HG03039 (cell line): Measurements from ENCODE around the gene CIAPIN1.

Experiments used
- ATAC-seq: cut with Tn5 transposase; IDR thresholded peaks from one replicate; pipeline ENCODE4 v1.9.1; 2021; ENCODE audit warnings: mild to moderate bottlenecking, moderate library complexity; ENCODE audit not compliant: unreplicated experiment

The CIAPIN1 gene

DNA sequence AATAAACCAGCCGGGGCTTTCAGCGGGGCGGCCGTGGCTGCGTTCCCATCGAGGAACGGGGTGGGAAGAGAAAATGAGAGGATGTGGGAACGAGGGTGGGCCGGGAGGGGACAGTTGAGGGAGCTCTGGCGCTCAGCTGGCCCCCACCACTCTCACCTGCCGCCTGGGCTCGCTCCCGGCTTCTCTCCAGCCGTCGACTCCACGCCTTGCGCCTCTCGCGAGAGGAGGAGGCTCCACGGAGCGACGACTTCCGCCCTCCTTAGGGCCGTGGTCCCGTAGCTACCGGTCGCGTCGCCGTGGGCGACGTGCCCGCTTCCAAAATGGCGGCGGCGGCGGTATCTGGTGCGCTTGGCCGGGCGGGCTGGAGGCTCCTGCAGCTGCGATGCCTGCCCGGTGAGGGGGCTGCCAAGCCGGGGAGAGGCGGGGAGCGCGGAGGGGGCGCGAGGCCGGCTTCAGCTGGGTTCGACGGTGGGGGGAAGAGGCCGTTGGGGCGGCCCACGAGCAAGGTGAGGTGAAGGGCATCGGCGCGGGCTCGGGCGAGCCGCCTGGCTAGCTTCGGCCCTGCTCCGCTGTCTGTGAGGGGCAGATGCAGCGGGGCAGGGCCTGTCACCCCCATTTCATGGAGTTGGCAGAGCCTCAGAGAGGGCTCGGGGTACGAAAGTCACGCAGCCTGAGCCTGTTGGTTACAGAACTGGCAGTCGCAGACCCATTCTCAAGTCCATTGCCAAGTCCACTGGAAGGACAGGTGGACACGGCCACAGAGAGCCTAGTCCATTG is at the start of gene CIAPIN1, which contains the start of gene COQ9:
CIAPIN1 (minus strand) TSS at position 200 of the 777 bp plus-strand sequence. CDS start 6,457 bp downstream, outside the sequence.
COQ9 (plus strand) TSS at position 294 of the 777 bp plus-strand sequence; CDS start at position 321, 27 bp downstream.
- ATAC-seq = peak; percentile 98

DNA sequence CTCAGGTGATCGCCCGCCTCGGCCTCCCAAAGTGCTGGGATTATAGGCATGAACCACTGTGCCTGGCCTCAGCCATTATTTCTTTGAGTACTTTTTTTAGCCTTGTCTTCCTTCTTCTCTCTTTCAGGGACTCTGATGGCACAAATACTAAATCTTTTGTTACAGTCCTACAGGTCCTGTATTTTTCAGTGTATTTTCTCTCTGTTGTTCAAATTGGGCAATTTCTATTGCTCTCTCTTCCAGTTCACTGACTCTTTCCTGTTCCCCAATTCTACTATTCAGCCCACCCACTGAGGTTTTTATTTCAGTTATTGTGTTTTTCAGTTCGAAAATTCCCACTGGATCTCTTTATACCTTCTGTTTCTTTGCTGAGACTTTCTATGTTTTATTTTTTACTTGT is 46.6 kb upstream of the CIAPIN1 start:
- no peak for ATAC-seq

- no peak for ATAC-seq
Observed at GRCh38 chr16:57489229-57489628, 42.0 kb upstream of the CIAPIN1 start.

- no peak for ATAC-seq
Observed at GRCh38 chr16:57486858-57487834, 40.0 kb upstream of the CIAPIN1 start.

DNA sequence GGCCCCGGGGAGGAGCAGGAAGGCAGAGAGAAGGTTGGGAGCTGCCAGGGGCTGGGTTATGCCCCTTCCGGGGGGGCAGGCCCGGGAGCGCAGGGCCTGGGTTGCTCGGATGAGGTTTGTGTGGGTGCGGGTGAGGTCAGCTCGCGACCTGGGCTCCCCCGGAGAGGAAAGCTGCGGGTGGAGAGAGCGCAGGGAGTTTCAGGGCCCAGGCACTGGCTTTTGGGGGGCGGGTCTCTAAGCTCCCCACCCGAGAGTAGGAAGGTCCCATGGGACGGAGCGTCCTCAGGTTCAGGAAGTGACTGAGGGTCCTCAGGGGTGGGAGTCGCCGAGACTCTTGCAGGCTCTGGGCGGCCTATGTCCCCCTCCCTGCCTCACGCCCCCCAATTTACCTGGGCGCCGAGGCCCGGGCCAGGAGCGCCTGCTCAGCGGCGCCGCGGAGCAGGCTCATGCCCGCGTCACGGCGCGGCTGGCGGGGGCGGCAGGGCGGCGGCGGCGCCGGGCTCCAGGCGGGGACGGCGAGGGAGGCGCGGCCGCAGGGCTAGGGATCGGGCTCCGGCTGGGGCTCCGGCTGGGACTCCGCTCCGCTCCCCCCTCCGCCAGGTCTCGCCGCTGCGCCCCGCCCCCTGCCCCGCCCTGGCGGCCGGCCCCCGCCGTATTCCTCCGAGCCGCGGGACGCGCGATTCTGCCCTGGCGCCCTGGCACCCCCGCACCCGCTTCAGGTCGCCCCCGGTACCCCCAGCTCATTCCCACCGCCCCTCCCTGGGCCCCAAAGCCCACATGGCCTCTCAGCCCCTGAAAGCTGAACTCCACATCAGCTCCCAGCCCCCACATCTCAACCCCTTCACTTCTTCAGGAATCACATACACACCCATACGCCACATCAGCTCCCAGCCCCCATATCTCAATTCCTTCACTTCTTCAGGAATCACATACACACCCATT is 39.0 kb upstream of the CIAPIN1 start, which contains the start of gene DOK4:
DOK4 (minus strand) TSS at position 578 of the 942 bp plus-strand sequence. CDS start 6,986 bp downstream, outside the sequence.
- ATAC-seq = peak; percentile 92

GRCh38 chr16:57485091-57485915 is 38.1 kb upstream of the CIAPIN1 start:
- ATAC-seq = no peak

DNA sequence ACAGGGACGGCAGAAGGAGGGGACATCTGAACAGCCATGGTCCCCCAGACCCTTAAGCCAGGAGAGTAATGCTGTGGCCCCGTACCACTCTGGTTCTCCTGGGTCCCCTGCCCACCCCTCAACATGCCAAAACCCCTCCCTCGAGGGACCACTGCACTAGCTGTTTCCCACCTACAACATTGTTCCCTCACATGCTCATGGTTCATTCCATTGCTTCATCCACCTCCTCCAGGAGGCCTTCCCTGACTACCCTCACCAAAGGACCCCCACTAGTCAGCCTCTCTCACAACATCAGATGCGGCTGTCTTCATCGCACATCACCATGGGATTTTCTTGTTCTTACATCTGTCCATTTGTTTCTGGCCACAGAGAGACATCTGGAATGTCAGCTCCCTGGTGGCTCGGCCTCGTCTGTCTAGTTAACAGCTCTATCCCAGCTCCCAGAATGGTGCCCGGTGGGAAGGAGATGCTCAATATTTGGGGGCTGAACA is 37.4 kb upstream of the CIAPIN1 start:
- no peak for ATAC-seq

DNA sequence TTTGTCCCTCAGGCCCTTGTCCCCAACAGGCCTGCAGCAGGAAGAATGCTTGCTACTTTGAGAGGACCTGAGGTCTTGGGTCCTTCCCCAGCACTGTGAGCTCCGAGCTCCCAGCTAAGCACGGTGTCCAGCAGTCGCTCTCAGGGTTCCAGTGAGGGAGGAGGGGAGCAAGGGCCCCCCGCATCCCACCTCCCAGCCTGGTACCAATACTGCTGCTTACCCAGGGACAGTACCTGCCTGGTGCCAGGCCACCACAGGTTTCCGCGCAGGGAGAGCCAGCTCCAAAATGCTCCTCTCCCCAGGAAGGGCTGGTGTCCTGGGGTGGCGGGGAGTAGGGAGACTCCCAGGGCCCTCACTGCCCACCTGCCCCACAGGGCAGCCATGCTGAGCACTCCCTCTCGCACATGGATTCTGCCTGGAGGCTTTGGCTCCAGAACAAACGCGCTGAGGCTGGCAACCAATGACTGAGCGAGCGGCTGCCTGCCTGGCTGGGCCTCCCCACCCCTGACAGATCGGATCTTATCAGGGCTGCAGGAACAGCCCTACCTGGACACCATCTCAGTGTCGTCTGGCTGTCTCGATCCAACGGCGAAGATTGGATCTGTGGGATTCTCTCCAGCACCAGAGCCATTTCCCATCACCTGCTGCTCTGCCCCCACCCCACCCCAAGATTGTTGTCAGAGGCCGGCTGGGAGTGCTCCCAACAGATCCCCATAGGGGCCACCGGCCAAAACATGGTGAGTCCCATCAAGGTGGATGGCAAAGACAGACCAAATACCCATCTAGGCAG is 36.7 kb upstream of the CIAPIN1 start:
- no peak for ATAC-seq

DNA sequence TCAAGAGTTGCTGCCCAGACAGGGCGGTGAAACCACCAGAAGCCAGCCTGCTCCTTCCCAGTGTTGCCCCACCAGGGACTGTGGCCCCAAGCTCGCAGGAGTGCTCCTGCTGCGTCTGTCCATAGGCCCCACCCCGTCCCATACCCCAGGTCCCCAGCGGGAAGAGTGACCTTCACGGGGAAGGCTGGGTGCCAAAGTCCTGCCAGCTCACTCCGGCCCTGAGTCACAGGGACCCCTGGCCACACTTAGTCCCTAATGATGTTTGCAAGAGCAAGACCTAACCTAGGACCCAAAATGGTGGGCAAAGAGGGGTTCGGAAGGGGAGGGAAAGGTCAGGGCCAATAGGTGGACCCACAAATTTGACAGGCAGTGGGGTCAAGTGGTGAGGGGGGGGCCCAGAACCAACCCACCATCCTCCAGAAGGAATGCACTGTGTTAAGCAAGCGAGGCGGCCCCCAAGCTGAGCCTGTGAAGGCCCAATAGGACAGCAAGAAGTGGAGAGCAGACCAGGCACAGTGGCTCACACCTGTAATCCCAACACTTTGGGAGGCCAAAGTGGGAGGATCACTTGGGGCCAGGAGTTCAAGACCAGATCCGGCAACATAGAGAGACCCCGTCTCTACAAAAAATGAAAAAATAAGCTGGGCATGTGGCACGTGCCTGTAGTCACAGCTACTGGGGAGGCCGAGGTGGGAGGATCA is 35.8 kb upstream of the CIAPIN1 start:
- ATAC-seq = no peak

DNA sequence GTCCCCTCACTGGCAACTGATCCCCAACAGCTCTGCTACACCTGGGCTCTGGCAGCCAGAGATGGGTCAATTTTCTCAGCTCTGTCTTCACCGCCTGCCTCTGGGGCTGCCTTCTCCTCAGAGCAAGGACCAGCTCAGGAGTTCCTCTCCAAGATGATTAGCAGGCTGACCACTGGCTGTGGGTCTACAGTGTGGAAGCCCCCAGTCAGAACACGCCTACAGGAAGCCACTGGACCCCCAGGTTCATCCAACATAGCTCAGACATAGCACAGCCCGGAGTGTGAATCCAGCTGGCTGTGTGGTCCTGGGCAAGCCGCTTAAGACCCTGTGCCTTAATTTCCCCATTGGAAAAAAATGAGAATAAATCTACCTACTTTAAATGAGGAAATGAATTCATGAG is 34.2 kb upstream of the CIAPIN1 start:
- no peak for ATAC-seq

- no peak for ATAC-seq
Observed at GRCh38 chr16:57480754-57481230, 33.6 kb upstream of the CIAPIN1 start.

DNA sequence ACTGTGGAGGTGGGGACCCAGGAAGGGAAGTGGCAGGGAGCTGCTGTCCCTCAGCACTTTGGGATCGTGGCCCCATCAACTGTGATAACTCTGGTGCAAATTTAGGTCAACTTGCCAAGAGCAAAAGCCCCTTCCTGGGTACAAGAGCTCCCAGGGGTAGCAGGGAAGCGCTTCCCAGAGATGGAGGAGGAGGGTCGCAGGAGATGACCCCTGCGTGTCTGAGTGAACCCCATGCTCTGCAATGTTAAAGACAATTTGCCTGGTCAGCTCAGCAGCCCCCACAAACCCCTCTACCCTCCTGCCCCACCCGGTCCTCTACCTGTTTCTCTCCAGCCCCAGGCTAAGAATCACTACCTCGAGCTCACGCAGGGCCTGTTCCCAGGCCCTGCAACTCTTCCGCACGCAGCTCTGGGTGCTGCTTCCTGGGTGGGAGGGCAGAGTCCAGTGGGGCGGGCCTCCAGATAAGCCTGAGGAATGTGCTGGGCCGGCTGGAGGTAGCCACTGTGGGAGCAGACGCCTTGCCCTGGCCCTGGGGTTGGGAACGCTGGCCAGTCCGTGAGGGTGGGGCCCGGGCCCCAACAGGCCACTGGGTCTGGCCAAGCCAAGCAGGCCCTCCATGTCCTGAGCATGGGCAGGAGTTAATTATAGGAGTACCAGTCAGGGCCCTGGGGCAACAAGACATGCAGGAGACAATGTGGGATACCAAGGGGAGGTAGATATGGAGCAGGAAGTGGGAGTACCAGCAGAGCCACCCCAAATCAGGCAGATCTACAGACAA is 33.0 kb upstream of the CIAPIN1 start:
- no peak for ATAC-seq

DNA sequence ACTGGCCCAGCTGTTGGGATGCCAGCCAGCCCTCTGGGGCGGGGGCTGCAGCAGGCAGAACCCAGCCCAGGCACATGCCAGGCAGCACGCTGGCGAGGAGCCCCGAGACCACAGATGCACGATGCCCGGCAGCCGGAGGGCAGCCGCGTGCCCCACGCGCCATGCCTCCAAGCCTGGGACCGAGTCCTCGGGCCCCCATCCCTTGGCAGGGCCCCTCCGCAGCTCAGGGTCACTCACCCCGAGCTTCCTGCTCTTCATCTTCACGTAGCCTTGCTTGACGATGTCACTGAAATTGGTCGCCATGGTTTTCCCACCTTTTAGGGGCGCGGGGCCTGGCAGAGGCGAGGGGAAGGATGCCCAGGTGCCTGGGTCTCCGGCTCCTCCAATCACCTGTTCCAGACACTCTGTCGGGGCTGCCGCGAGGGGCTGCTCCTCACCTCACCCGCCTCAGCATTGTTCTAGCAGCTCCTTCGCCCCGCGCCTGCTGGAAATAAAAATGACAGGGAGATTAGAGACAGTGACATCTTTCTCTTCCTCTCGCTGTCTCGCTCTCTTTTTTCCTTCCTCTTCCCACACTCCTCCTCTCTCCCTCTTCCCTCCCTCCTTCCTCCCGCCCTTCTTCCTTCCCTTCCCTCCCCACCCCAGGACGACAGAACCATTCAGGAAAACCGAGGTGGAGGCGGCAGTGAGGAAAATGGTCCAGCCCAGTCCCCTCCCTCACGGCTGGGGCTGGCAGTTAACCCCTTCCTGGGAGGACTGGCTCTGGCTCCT is 32.2 kb upstream of the CIAPIN1 start:
- ATAC-seq = no peak

DNA sequence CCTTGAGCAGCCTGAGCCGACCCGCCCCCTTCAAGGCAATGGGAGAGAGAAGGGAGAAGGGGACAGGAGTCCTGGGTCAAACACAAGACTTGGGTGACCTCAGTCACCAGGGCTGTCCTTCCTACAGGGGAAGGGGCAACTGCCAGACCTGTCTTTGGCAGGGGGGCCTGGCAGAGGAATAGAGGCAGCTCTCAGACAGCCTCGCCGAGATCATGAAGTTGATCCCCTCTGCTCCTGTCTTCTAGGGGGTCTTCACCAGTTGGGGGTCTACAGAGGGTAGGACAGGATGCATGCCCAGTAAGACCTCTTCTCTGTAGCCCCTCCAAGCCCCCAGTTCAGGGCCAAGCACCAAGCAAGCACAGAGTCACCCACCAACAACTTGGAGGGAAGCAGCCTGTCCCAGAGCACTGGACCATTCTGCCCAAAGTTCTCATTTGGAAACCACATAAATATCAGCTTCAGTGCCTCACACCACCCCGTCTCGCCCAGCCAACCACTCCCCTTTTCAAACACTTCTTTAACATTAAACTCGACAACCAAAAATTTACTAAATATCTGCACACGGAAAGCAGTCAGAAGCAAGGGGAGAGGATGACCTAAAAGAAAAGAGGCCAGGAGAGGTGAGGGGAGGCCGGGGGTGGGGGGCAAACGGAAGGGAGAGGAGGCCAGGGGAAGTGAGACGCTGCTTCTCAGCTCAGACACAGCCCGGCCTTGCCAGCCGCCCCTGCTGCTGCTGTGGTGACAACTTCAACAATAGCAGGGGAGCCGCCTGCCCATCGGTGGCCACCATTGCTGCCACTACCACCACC is 31.4 kb upstream of the CIAPIN1 start:
- ATAC-seq = no peak

- ATAC-seq = no peak
Observed at GRCh38 chr16:57477531-57478202, 30.5 kb upstream of the CIAPIN1 start.
